ENCODE data around the gene ZNRD2.
A peak's percentile ranks its signal among the peaks of the same experiment; 100 is the strongest.

ZNRD2 gene

GRCh38 chr11:65590240-65590738 lies 20.0 kb downstream of the ZNRD2 start:
- no peak for DNase-seq

DNA sequence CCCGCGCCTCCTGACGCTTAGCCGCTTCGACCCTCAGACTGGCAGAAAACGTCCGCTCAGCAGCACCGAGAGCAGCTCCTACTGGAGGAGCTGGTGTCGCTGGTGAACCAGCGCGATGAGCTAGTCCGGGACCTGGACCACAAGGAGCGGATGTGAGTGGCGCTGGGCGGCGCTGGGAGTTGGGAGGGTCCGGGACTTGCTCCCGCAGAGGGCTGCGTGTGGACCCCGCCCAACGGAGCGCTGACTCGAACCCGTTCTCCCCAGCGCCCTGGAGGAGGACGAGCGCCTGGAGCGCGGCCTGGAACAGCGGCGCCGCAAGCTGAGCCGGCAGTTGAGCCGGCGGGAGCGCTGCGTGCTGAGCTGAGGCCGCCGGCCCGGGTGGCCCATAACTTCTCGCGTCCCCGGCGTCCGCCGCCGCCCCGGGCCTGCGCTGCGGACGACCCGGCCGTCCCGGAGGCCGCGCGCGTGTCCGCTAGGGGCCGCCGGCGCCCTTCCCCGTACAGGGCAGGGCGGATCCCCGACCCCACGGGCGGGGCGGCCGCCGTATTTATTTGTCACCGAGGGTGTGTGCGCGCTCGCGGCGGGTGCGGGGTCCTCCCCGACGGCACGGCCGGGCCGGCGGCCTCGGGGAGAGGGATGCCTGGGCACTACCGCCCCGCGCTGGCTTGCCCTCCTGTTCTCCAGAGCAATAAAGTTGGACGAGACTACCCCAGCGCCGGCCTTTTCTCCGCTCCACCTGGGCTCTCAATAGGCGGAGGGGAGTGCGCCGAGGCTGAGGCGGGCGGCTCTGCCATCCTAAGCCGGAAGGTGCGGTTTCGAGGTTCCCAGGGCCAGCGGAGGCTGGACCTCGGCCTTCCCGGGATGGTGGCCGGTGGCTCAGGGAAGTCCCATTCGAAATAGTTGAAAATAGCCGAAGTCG lies 21.9 kb downstream of the ZNRD2 start:
- no peak for DNase-seq

DNA sequence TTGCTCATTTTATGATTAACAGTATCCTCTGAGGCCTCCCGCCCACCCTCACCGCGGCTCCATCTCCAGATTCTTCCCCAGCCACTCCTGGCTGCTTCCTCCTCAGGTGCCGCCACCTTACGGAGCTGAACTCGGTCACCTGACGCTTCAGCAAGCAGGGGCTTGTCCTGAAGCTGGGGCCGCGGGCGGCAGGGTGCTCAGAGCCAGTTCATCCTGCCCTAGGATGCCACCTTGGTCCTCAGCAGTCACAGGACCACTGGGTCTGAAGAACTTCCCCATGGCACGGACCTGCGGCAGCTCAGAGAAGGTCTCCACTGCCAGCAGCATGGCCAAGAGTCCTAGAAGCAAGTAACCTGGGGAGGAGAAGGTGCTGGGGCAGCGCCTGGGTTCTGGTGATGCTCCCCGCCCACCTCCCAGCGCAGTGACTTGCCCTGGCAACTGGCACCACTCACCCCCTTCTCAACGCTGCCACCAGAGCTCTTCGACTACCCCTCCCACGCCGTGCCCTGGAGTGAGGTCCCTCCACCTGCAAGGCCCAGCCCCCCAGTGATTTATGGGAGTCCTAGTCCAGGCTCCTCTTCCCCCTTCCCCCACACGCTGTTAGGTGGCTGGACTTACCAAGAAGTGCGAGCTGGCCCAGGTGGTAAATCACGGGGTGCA lies 22.7 kb downstream of the ZNRD2 start:
- no peak for DNase-seq

DNA sequence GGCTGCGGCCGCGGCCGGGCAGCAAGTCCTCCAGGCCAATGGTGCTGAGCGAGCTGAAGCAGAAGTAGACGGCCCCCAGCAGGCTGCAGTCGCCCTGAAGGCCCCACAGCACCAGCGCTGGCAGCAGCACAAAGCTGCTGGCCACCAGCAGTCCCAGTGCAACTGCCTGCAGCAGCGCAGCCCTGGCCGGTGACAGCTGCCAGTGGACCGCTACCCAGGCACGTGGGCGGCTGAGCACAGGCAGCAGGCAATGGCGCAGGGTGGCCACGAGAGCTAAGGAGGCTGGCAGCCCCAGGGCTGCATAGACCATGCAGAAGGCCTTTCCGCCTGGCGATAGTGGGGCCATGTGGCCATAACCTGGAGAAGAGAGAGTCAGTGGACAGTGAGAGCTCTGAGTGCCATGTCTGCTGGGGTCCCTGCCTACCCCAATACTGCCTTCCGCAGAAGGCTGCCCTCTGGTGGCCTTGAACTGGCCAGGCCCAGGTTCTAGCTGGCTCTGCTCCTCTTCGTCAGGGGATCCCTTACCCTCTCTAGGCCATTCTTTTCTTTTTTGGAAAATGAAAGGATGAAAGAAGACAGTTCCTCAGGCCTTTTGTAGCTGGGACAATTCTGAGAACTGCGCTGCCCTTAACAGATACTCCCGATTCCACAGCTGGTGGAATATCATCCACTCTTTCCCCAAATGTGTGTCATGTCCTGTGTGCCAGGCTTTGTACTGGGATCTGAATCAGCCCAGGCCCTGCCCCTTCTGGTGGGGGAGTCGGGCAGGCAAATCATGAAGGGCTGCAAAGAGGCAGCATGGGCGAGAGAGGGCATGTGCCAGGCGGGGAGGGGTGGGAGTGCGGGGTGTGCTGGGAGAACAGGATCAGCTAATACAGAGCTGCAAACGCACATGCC lies 23.5 kb downstream of the ZNRD2 start:
- peak; percentile 61 for DNase-seq

DNA sequence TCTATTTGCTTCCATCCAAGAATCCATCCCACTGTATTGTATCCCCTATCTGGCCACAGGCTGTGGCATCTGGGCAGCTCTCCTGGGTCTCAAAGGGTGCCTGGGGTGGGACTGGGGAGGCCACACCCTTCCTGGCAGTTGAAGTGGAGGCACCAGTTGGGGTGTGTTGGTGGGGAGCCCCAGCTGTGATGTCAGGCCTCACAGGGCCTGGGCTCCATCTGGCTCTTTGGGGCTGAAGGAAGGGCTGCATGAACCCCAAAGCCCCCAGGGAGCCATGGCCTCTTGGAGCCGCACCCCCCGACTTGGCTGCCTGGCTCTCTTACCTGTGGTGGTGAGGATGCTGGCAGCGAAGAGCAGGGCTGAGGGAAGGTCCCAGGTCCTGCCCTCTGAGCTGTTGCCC lies 24.9 kb downstream of the ZNRD2 start:
- DNase-seq = no peak

DNA sequence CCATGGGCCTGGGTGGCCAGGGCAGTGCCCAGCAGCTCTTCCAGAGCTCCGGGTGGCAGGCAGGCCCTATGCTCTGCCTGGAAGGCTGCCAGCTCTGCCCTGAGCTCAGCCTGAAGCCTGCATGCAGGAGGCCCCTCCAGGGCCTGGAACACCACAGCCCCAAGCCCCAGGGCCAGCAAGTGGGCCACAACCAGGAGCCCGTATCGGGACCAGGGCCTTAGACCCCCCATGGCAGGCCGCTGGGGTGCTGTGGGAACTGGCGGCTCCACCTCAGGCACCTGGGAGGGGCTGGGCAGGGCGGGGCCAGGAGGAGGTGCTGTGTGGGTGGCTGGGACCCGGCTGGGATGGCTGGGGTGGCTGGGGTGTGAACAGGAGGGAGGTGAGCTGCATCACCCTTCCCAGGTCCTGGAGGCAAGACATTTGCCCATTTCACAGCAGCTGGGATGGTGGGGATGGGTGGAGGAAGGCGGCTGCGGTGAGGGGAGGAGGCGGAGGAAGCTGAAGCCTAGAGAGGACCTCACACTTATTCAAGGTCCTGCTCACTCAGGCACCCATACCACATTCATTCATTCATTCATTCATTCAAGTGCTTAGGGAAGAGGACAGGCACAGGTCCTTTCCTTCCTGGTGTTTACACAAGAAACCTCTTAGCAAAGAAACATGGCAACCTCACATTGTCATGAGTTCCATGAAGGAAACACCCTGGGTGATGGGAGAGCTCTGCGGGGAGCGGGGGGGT lies 25.4 kb downstream of the ZNRD2 start, which contains the start of gene KCNK7:
KCNK7 (minus strand) TSS at position 258 of the 739 bp plus-strand sequence; CDS start at position 230, 28 bp downstream.
- no peak for DNase-seq

DNA sequence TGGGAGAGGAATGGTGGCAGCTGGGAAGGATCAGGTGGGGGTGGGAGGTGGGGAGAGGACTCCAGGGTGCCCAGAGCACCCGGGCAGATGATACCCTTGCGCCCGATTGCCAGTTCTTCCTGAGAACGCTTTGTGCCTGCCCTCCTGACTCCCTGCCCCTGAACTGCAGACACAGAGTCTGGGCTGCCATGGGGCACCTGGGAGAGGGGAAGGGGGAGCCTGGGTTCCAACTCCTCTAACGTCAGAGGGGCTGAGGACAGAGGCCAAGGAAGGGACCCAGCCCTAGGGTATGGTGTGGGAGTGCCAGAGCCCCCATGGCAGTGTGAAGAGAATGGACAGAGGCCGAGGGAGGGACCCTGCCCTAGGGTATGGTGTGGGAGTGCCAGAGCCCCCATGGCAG lies 26.2 kb downstream of the ZNRD2 start:
- no peak for DNase-seq

- no peak for DNase-seq
Observed at GRCh38 chr11:65598258-65598699, 28.0 kb downstream of the ZNRD2 start.

DNA sequence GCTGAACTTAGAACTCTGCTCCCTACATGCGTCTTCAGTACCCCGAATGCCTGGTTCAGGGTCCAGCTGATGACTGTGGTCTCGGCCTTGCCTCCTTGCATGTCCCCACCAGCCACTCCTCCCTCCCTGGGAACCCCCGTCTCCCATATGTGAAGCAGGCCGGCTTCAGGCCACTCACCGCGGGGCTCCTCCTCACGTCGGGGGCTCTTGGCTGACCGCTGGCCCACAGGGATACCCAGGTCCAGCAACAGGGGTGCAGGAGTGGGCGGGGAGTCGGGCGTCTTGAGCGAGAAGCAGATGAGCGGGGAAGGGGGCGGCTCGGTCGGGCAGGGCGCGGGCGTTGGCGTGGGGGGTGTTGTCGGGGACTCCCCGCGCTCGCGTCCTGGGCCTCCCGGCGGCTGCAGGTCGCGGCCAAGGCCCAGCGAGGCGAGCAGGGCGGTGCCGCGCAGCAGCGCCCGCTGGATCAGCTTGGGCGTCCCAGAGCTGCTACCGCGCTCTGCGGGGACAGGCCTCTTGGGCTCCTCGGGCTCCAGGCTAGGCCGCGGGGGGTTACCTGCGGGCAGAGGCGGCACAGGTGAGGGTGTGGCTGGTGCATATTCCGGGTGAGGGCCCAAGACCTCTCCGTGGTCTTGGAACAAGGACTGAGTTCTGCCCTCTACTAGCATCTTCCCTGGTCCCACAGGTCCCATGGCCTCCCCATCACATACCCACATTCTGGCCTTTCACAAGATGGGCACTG lies 29.1 kb downstream of the ZNRD2 start:
- DNase-seq = no peak

GRCh38 chr11:65599955-65600246 lies 29.6 kb downstream of the ZNRD2 start:
- DNase-seq = no peak

DNA sequence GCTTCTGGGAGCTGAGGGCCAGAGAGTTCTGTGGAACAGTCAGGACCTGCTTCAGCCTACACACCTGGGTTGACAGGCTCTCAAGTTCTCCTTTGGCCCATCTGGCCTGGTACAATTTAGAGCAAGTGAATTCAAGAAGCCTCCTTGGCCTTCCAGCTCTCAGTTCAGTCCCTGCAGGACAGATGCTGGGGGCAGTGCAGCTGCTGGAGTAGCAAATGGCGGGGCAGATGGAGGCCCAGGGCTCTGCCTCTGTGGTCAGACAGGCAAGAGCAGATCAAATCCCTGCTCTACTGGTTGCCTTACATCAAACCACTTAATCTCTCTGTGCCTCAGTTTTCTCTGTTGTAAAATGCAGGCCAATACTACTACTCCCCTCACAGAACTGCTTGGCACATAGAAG lies 34.0 kb downstream of the ZNRD2 start:
- no peak for DNase-seq

DNA sequence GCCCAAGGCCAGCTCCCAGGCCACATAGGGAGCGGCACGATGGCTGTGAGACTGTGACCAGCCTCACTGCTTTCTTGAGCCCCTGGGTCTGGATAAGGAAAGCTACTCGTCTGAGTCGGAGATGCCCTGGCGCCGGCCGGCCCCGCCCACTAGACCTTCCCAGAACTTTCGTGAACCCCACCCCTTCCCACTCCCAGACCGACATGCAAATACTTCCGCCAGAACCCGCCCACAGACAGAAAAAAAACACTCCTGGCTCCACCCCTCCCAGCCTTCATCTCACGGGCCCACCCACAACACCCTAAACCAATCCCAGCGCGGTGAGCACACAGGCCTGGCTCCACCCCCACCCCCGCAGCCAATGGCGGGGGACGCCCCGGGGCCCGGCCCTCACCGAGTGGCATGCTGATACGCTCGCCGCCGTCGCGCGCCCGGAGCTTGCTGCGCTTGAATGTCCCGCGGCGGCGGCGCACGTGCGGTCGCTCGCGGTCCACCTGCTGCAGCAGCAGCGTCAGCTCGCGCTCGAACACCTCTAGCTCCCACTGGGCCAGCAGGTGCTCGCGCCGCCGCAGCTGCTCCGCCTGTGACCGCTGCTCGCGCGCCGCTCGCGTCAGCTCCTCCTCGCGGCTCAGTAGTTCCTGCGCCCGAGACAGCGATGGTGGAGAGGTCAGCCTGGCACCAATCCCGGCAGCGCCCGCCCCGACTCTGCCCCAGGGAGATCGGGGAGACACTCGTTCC lies 36.8 kb downstream of the ZNRD2 start:
- DNase-seq = peak; percentile 19

DNA sequence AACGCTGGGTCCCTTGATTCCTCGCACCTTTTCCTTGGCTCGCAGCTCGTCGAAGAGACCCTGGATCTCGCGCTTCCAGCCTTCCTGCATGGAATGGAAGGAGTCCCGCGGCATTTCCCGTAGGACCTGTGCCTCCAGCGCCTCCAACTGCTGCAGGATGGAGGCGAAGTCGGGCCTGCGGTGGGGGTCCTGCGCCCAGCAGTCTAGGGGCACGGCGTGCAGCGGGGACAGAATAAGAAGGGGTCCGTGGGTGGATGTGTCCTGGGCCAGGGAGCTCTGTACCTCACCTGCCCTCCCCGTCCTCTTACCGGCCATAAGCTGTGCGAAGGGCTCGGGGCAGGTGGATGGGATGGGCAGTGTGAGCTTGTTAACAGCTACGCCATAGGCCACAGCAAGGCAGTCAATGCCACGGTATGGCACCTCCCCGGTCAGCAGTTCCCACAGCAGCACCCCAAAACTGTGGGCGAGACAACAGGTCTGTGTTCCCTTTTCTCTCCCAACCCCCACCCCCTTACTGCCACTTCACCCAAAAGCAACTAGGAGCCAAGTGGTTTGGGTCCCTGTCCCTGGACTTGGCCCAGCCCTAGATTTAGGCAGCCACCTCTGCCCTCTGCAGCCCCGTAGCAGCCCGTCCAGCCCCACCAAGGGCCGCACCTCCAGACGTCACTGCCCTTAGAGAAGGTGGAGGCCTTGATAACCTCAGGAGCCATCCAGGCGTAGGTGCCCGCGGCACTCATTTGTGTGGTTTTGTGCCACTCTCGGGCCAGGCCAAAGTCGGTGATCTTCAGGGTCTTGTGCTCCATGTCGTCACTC lies 37.5 kb downstream of the ZNRD2 start:
- DNase-seq = no peak

GRCh38 chr11:65609229-65609628 lies 39.0 kb downstream of the ZNRD2 start:
- DNase-seq = no peak

DNA sequence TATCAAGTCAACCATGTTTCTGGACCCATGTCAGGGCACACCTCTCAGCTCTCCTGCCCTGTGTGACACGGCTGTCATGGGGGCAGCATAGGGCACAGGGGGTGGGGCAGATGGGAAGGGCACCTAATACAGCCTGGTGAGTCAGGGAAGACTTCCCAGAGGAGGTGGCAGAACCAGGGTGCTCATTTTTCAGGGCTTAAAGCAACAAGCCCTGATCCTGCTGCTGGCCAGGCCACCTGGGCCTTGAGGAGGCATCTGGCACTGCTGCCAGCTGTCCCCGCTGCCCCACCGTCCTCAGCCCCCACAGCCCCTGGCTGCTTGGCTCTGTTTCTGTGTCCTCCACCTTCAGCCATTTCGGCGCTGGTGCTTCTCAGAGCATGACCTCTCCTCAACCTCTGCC lies 39.4 kb downstream of the ZNRD2 start:
- DNase-seq = no peak

DNA sequence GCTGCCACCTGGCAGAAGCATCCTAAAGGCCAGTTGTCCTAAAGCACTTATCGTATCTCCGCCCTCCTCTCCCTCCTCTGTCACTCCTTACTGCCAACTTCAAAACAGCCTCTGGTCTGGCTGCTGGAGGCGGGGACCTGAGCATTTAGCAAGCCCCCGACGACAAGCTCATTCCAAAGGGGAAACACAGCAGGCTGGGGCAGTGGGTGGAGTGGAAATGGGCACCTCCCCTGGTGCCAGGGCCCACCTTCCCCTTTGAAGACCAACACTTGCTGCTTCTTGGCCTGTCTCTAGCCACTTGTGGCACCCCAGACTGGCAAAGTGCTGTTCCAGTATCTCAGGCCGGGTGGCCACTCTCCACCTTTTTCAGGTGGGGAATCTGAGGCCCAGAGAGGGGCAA lies 40.1 kb downstream of the ZNRD2 start:
- DNase-seq = no peak

DNA sequence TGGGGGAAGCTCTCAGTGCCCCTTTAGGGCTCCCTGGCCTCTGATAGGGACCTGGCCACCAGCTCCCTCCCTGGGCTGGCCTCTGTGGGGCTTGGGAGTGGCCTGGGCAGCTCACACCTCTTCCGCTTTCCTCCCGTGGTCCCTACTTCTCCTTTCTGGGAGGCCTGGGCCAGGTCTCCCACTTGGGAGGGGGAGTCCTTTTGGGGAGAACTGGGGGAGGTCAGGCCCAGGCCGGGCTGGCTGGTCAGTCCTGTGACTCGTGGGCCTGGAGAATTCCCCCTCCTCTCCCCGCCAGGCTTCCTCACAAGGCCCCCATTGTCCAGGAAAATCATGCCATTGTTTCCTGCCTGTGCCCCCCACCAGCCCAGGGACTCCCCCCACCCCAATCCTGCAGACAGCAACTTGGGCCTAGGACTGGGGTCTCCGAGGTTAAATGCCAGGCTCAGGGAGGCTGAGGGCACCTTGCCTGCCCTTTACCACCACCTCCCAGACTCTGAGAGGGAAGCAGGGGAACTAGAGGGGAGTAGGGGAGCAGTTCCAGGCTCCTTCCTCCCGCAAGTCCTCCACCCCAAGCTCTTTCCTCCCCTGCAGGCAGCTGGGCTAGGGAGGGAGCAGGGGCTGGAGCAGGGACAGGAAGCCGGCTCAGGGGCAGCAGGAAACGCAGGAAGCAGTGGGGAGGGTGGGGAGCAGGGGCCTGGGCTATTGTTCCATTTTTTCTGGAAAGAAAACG lies 40.9 kb downstream of the ZNRD2 start:
- peak; percentile 19 for DNase-seq

DNA sequence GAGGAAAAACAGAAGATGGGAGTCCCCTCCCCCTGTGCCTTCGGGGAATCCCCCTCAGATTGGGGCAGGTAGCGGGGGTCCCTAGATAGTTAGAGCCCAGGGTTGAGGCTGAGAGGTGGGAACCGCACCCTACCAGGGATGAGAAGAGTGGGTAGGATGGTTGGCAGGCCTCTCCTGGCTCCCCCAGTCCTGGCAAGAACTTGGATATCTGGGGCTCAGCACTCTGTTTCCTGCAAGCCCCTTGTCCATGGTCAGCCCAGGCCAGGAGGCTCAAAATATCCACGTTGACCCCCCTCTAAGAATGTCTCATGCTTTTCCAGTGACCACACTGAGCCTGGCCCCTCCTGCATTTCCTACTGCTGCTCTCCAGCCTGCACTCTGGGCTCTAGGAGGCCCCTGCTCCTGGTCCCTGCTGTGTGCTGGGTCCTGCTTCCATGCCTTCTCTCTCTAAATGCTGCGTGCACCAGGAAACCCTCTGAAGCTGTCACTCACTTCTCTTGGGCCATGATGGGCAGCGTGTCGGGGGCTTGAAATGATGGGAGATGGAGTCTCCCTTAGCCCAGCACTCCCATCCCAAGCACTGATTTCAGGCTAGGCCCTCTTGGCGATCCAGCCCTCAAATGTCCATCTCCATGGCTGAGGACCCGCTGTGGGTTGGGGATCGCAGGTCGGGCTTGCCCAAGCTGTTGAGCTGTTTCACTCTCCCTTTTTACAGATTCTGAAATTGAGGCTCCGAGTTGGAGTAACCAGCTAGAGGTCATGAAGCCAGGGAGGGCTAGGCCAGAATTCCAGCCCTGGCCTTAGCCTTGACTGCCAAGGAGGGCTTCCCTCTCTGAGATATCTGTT lies 41.7 kb downstream of the ZNRD2 start:
- DNase-seq = no peak

Data from CD4-positive, alpha-beta T cell treated with Interleukin-10 for 1 hour (primary cell).